GM19438 (cell line): ENCODE measurements around the gene VAV2.
"Not testable (repeated sequence)": the region's sequence is repeated elsewhere in the genome, so short reads cannot be mapped to it uniquely, and the experiment has no call there.

Experiments used
- ATAC-seq: cut with Tn5 transposase; IDR thresholded peaks from one replicate; pipeline ENCODE4 v1.9.1; 2021; ENCODE audit warnings: low read depth; ENCODE audit not compliant: unreplicated experiment

Gene VAV2

GRCh38 chr9:133921866-133922265 lies 70.3 kb downstream of the VAV2 start:
- ATAC-seq: no peak

- ATAC-seq: no peak
These were observed 71.7 kb downstream of the VAV2 start for GRCh38 chr9:133920471-133920870.

- ATAC-seq: no peak
These were observed 72.6 kb downstream of the VAV2 start for GRCh38 chr9:133919253-133920115.

GRCh38 chr9:133918111-133918813 lies 73.9 kb downstream of the VAV2 start:
- no peak for ATAC-seq

- ATAC-seq: no peak
These were observed 74.7 kb downstream of the VAV2 start for GRCh38 chr9:133917375-133917774.

GRCh38 chr9:133916159-133916541 lies 76.0 kb downstream of the VAV2 start:
- ATAC-seq: no peak

GRCh38 chr9:133915534-133916158 lies 76.5 kb downstream of the VAV2 start:
- ATAC-seq: no peak

GRCh38 chr9:133914442-133915342 lies 77.4 kb downstream of the VAV2 start:
- no peak for ATAC-seq

- no peak for ATAC-seq
These were observed 78.4 kb downstream of the VAV2 start for GRCh38 chr9:133913571-133914369.

- ATAC-seq: no peak
These were observed 81.1 kb downstream of the VAV2 start for GRCh38 chr9:133910855-133911514.

GRCh38 chr9:133906932-133907910 lies 84.9 kb downstream of the VAV2 start:
- no peak for ATAC-seq

- ATAC-seq: no peak
These were observed 85.9 kb downstream of the VAV2 start for GRCh38 chr9:133906218-133906617.

GRCh38 chr9:133905493-133905892 lies 86.6 kb downstream of the VAV2 start:
- ATAC-seq: no peak

GRCh38 chr9:133904346-133905090 lies 87.6 kb downstream of the VAV2 start:
- no peak for ATAC-seq

GRCh38 chr9:133901184-133901835 lies 90.8 kb downstream of the VAV2 start:
- ATAC-seq: no peak

- no peak for ATAC-seq
These were observed 94.4 kb downstream of the VAV2 start for GRCh38 chr9:133897675-133898074.

GRCh38 chr9:133896007-133896406 lies 96.1 kb downstream of the VAV2 start:
- not testable (repeated sequence) for ATAC-seq
